DOHH2 (cell line): ENCODE data around the gene AMPD3.

Experiments
- EZH2phosphoT487 ChIP-seq: fragments of 200-600 bp; sonication (generic); IDR thresholded peaks from 2 replicates; pipeline ENCODE4 v1.6.1; 2017; ENCODE audit warnings: borderline replicate concordance, mild to moderate bottlenecking, antibody characterized with exemption, low read length, moderate library complexity, mixed read lengths
- TF ChIP-seq, protein P1 (sequence below): fragments of 200-600 bp; sonication (generic); IDR thresholded peaks from one replicate; pipeline ENCODE4 v1.5.1; 2014; ENCODE audit warnings: antibody characterized with exemption, mild to moderate bottlenecking, low read depth, low read length; ENCODE audit not compliant: poor library complexity, severe bottlenecking

- TF ChIP-seq, protein P1, sequence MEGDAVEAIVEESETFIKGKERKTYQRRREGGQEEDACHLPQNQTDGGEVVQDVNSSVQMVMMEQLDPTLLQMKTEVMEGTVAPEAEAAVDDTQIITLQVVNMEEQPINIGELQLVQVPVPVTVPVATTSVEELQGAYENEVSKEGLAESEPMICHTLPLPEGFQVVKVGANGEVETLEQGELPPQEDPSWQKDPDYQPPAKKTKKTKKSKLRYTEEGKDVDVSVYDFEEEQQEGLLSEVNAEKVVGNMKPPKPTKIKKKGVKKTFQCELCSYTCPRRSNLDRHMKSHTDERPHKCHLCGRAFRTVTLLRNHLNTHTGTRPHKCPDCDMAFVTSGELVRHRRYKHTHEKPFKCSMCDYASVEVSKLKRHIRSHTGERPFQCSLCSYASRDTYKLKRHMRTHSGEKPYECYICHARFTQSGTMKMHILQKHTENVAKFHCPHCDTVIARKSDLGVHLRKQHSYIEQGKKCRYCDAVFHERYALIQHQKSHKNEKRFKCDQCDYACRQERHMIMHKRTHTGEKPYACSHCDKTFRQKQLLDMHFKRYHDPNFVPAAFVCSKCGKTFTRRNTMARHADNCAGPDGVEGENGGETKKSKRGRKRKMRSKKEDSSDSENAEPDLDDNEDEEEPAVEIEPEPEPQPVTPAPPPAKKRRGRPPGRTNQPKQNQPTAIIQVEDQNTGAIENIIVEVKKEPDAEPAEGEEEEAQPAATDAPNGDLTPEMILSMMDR = no peak
- no peak for TF ChIP-seq EZH2phosphoT487
Measured at GRCh38 chr11:10522276-10522675, 67.2 kb downstream of the AMPD3 start.
